HepG2 (cell line): ENCODE results near the gene DNAJC30. TPM values are rescaled to one million over a fixed set of nuclear protein-coding genes. Genes with fewer than 3 reads are reported as not detected.

Source experiments
- ATM ChIP-seq: fragments of 450-650 bp; IDR thresholded peaks from 2 replicates; pipeline ENCODE4 v1.7.1; 2017; ENCODE audit warnings: mild to moderate bottlenecking, borderline replicate concordance
- BCL6 ChIP-seq: IDR thresholded peaks from 2 replicates; pipeline ENCODE4 v1.6.1; 2016; ENCODE audit warnings: missing genetic modification reagents, missing compliant biosample characterization
- CCDC6 ChIP-seq: sonication (generic); formaldehyde crosslinking; IDR thresholded peaks from 2 replicates; pipeline ENCODE4 v1.8.1; 2022; ENCODE audit warnings: mild to moderate bottlenecking, missing genetic modification reagents, moderate library complexity
- CHCHD3 ChIP-seq: sonication (generic); formaldehyde crosslinking; IDR thresholded peaks from 2 replicates; pipeline ENCODE4 v1.8.0; 2022; ENCODE audit warnings: mild to moderate bottlenecking, missing genetic modification reagents, moderate library complexity
- KAT2B ChIP-seq: fragments of 150-350 bp; IDR thresholded peaks from 2 replicates; pipeline ENCODE4 v1.6.1; 2014; ENCODE audit warnings: low read depth, low read length, borderline replicate concordance
- KDM2A ChIP-seq: sonication (generic); formaldehyde crosslinking; IDR thresholded peaks from 2 replicates; pipeline ENCODE4 v1.4.0; 2020; ENCODE audit warnings: low read depth, missing genetic modification reagents, borderline replicate concordance
- MAZ ChIP-seq, 2 experiments: sonication (generic) in 1 of 2; formaldehyde crosslinking in 1 of 2; IDR thresholded peaks; 2 replicates each; pipeline versions ENCODE4 v1.5.0 to v1.6.1; 2012 to 2020; ENCODE audit warnings: low read depth in 2 of 2, mild to moderate bottlenecking in 2 of 2, borderline replicate concordance in 1 of 2, improper control_type of control experiment in 1 of 2, low read length in 1 of 2, missing genetic modification reagents in 1 of 2, moderate library complexity in 1 of 2
- MLXIP ChIP-seq: sonication (generic); formaldehyde crosslinking; IDR thresholded peaks from 2 replicates; pipeline ENCODE4 v1.9.0; 2021; ENCODE audit warnings: missing genetic modification reagents, borderline replicate concordance
- NFYC ChIP-seq: IDR thresholded peaks from 2 replicates; pipeline ENCODE4 v1.6.1; 2016; ENCODE audit warnings: missing genetic modification reagents, missing compliant biosample characterization
- NONO ChIP-seq, 2 experiments: fragments of 450-650 bp in 1 of 2; sonication (generic) in 1 of 2; formaldehyde crosslinking in 1 of 2; IDR thresholded peaks in 1 of 2; conservative IDR thresholded peaks in 1 of 2; 2 replicates each; pipeline versions ENCODE4 v1.6.1 to v1.8.0; 2017 to 2022; ENCODE audit warnings: mild to moderate bottlenecking in 1 of 2, missing genetic modification reagents in 1 of 2, moderate library complexity in 1 of 2
- SRSF4 ChIP-seq: fragments of 200-400 bp; formaldehyde crosslinking; IDR thresholded peaks from one replicate; pipeline ENCODE4 v1.6.1; 2018; ENCODE audit warnings: mild to moderate bottlenecking, low read depth, low read length, moderate library complexity; ENCODE audit not compliant: poor library complexity, severe bottlenecking
- ZNF136 ChIP-seq: sonication (generic); formaldehyde crosslinking; IDR thresholded peaks from 2 replicates; pipeline ENCODE4 v1.8.1; 2022; ENCODE audit warnings: low read depth, mild to moderate bottlenecking, moderate library complexity, missing genetic modification reagents
- ZNF275 ChIP-seq: sonication (generic); formaldehyde crosslinking; IDR thresholded peaks from 2 replicates; pipeline ENCODE4 v1.8.0; 2022; ENCODE audit warnings: missing genetic modification reagents, mild to moderate bottlenecking, inconsistent platforms, borderline replicate concordance
- ZNF451 ChIP-seq: sonication (generic); formaldehyde crosslinking; IDR thresholded peaks from 2 replicates; pipeline ENCODE4 v1.5.0; 2020; ENCODE audit warnings: mild to moderate bottlenecking, missing genetic modification reagents
- ZNF501 ChIP-seq: sonication (generic); formaldehyde crosslinking; IDR thresholded peaks from 2 replicates; pipeline ENCODE4 v1.5.1; 2020; ENCODE audit warnings: mild to moderate bottlenecking, moderate library complexity, missing genetic modification reagents
- ZNF589 ChIP-seq: sonication (generic); formaldehyde crosslinking; conservative IDR thresholded peaks from 2 replicates; pipeline ENCODE4 v1.8.0; 2022; ENCODE audit warnings: mild to moderate bottlenecking, moderate library complexity, missing genetic modification reagents
- polyA plus RNA-seq, 8 experiments: library from polyadenylated mRNA; depleted of rRNA in 3 of 8; stranded (reverse) in 7 of 8; unstranded in 1 of 8; fragments of >200 nt; fragmentation: Illumina TruSeq in 4 of 8; extraction: Trizol in 4 of 8; gene quantifications; 2 replicates each; pipeline versions ENCODE4 v1.2.1 to v1.2.3, GENCODE V29; 2011 to 2016; ENCODE audit warnings: low read depth in 4 of 8, missing spikeins in 1 of 8, mixed read lengths in 1 of 8; ENCODE audit not compliant: insufficient read depth in 1 of 8
- total RNA-seq, 5 experiments: library from RNA; depleted of rRNA; stranded (reverse); fragments of >200 nt; fragmentation: Illumina TruSeq; extraction: Trizol; gene quantifications; 2 replicates each; pipeline ENCODE4 v1.2.3, GENCODE V29; 2016; ENCODE audit warnings: low read depth in 1 of 5
- TF ChIP-seq, protein P1 (sequence below): sonication (generic); formaldehyde crosslinking; IDR thresholded peaks from 2 replicates; pipeline ENCODE4 v1.5.0; 2020; ENCODE audit warnings: missing genetic modification reagents, mild to moderate bottlenecking, borderline replicate concordance
- TF ChIP-seq, protein P2 (sequence below): sonication (generic); formaldehyde crosslinking; IDR thresholded peaks from 2 replicates; pipeline ENCODE4 v1.5.1; 2020; ENCODE audit warnings: missing genetic modification reagents, mild to moderate bottlenecking, borderline replicate concordance
- TF ChIP-seq, protein P3 (sequence below): sonication (generic); formaldehyde crosslinking; conservative IDR thresholded peaks from 2 replicates; pipeline ENCODE4 v1.5.0; 2020; ENCODE audit warnings: missing genetic modification reagents

DNAJC30 gene
- total and polyA plus RNA-seq, 2 of the 13 experiments (the other 11 are each of a cell fraction or from before 2014, with no cell fraction given) = 3.3 to 3.8 TPM

DNA sequence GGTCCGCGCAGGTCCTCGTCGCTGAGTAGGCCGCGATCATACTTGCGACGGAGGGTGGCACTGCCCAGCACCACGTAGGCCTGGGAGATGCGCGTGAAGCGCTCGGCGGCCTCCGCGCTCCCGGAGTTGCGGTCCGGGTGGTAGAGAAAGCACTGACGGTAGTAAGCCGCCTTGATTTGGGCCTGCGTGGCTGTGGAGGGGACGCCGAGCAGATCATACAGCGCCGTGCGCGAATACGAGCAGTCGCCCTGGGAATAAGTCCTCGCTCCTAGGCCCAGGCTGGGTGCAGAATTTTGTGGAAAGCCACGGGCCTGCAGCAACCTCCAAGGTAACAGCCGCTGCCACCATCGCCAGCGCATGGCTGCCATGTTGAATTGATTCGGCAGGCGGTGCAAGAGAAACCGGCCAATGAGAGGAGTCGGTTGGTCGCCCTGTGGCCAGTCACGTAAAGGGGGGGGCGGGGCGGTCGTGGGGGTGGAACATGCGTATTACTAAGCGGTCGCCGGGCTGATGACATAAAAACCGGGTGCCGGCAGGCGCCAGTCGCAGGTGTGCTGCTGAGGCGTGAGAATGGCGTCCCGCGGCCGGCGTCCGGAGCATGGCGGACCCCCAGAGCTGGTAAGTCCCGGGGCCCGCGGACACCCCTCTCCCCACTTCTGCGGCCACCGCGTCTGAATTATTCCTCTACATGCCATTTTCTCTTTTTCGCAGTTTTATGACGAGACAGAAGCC is at the start of gene DNAJC30, which contains the start of gene BUD23 (continued):
- TF ChIP-seq ATM = no peak
- TF ChIP-seq CHCHD3 (CRISPR knock-in tag) = 0 out of 2 replicates have a peak, but pooled peaks have one; percentile 47
- no peak for TF ChIP-seq MLXIP (CRISPR knock-in tag)
- peak; percentile 66 for TF ChIP-seq KDM2A
- TF ChIP-seq KAT2B = no peak
- TF ChIP-seq ZNF275 = peak; percentile 85; the same call in 1 of the 2 replicates
- 0 out of 2 replicates have a peak, but pooled peaks have one; percentile 20 for TF ChIP-seq CCDC6 (CRISPR knock-in tag)
- TF ChIP-seq NFYC (CRISPR knock-in tag) = peak; percentile 83
- TF ChIP-seq ZNF136 (CRISPR knock-in tag) = no peak
- TF ChIP-seq, protein P1, sequence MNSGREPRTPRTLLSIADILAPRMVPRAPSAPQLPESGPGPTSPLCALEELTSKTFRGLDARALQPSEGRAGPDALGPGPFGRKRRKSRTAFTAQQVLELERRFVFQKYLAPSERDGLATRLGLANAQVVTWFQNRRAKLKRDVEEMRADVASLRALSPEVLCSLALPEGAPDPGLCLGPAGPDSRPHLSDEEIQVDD (CRISPR knock-in tag) = no peak
- TF ChIP-seq BCL6 (CRISPR knock-in tag) = peak; percentile 7; the same call in 1 of the 2 replicates
- TF ChIP-seq ZNF451 (CRISPR knock-in tag) = peak; percentile 62; the same call in 1 of the 2 replicates
- TF ChIP-seq, protein P2, sequence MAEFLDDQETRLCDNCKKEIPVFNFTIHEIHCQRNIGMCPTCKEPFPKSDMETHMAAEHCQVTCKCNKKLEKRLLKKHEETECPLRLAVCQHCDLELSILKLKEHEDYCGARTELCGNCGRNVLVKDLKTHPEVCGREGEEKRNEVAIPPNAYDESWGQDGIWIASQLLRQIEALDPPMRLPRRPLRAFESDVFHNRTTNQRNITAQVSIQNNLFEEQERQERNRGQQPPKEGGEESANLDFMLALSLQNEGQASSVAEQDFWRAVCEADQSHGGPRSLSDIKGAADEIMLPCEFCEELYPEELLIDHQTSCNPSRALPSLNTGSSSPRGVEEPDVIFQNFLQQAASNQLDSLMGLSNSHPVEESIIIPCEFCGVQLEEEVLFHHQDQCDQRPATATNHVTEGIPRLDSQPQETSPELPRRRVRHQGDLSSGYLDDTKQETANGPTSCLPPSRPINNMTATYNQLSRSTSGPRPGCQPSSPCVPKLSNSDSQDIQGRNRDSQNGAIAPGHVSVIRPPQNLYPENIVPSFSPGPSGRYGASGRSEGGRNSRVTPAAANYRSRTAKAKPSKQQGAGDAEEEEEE (CRISPR knock-in tag) = no peak
- no peak for TF ChIP-seq ZNF589
- no peak for TF ChIP-seq SRSF4
- TF ChIP-seq, protein P3, sequence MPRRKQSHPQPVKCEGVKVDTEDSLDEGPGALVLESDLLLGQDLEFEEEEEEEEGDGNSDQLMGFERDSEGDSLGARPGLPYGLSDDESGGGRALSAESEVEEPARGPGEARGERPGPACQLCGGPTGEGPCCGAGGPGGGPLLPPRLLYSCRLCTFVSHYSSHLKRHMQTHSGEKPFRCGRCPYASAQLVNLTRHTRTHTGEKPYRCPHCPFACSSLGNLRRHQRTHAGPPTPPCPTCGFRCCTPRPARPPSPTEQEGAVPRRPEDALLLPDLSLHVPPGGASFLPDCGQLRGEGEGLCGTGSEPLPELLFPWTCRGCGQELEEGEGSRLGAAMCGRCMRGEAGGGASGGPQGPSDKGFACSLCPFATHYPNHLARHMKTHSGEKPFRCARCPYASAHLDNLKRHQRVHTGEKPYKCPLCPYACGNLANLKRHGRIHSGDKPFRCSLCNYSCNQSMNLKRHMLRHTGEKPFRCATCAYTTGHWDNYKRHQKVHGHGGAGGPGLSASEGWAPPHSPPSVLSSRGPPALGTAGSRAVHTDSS (CRISPR knock-in tag) = no peak
- no peak for TF ChIP-seq NONO (IDR thresholded peaks at IDR 0.05)
- peak; percentile 77 for TF ChIP-seq NONO (CRISPR knock-in tag; conservative IDR thresholded peaks at IDR 0.05)
- no peak for TF ChIP-seq MAZ (IDR thresholded peaks at IDR 0.05; ENCODE audit: borderline replicate concordance, low read depth, low read length)
- TF ChIP-seq MAZ (CRISPR knock-in tag; IDR thresholded peaks at IDR 0.05; ENCODE audit: low read depth) = peak; percentile 88
- TF ChIP-seq ZNF501 (CRISPR knock-in tag) = peak; percentile 53; the same call in 1 of the 2 replicates
